ENCODE results near the gene NUP54.

NUP54 gene

GRCh38 chr4:76144546-76144945 lies 3.7 kb downstream of the NUP54 start:
- no peak for DNase-seq (ENCODE audit: low read depth in 2 of 2)

GRCh38 chr4:76141241-76141640 lies 7.0 kb downstream of the NUP54 start:
- no peak for DNase-seq (ENCODE audit: low read depth in 2 of 2)

GRCh38 chr4:76127754-76128153 lies 20.4 kb downstream of the NUP54 start:
- DNase-seq (ENCODE audit: low read depth in 2 of 2): no peak

- DNase-seq (ENCODE audit: low read depth in 2 of 2): no peak
Measured at GRCh38 chr4:76125816-76126215, 22.4 kb downstream of the NUP54 start.

GRCh38 chr4:76120199-76120598 lies 28.0 kb downstream of the NUP54 start:
- DNase-seq (ENCODE audit: low read depth in 2 of 2): no peak

- no peak for DNase-seq (ENCODE audit: low read depth in 2 of 2)
Measured at GRCh38 chr4:76117536-76117935, 30.7 kb downstream of the NUP54 start.

GRCh38 chr4:76116821-76117220 lies 31.4 kb downstream of the NUP54 start:
- DNase-seq (ENCODE audit: low read depth in 2 of 2): no peak

- DNase-seq (ENCODE audit: low read depth in 2 of 2): no peak
Measured at GRCh38 chr4:76108467-76109181, 39.6 kb downstream of the NUP54 start.

DNA sequence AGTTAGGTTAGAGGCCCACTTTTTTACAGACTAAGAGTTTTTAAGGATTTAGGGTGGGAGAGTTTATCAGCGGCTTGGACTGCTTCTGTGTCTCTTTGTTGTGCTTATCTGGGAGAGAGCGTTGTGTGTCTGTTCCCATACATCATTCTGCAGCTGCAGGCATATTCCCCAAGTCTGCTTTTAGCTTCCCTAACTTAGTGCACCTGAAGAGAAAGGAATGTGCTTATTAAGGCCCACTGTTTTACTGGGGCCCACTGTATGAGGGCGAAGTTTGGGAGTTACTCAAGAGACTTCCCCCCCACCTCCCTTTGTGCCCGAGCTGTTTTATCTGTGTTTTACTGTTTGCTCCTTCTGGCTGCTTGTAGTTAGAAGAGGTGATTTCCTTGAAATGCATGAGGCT lies 41.8 kb downstream of the NUP54 start:
- no peak for DNase-seq (ENCODE audit: low read depth in 2 of 2)

DNA sequence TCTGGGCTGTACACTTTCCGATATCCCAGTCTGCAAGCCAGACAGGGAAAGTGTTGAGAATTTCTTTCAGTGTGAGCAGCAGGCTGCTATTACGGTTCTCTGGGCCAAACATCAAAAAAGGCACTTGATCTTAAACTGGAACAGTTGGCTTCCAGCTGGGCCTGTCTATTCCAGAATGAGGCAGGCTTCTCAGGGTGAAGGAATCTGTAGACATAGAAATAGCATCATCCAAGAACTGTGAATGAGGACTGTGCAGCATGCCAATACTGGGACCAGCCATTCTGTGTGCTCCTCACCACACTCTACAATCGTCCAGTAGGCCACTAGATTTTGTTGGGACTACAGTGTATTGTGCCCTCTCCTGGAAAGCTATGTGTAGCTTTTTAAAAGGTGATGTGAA lies 42.5 kb downstream of the NUP54 start:
- DNase-seq (ENCODE audit: low read depth in 2 of 2): no peak

- DNase-seq (ENCODE audit: low read depth in 2 of 2): no peak
Measured at GRCh38 chr4:76096076-76096475, 52.1 kb downstream of the NUP54 start.

DNA sequence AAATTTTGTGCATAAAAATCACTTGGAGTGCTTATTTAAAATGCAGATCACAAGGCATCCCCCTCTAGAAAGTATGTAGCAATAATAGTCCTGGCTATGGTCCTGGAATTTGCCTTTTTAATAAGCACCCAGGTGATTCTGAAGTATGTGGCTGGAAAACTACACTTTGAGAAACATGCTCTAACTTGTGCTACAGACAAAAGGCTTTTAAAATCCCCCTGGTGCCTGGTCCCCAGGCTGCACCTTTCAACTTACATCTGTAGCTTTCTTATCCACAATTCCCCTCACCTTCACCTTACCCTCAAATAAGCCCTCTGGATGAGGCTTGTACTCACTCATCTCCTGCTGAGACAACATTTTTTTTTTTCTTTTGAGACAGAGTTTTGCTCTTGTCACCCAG lies 52.6 kb downstream of the NUP54 start:
- no peak for DNase-seq (ENCODE audit: low read depth in 2 of 2)

DNA sequence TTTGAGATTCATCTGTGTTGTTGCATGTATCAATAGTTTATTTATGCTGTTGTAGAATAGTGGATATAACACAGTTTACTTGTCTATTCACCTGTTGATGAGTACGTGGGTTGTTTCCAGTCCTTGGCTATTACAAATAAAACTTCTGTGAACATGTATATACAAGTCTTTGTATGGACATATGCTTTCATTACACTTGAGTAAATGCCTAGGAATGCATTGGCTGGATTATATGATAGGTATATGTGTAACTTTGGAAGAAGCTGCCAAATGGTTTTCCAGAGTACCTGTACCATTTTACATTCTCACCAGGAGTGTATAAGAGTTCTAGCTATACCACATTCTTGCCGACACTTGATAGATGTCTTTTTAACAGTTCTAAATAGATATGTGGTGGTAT lies 57.1 kb downstream of the NUP54 start:
- no peak for DNase-seq (ENCODE audit: low read depth in 2 of 2)

DNA sequence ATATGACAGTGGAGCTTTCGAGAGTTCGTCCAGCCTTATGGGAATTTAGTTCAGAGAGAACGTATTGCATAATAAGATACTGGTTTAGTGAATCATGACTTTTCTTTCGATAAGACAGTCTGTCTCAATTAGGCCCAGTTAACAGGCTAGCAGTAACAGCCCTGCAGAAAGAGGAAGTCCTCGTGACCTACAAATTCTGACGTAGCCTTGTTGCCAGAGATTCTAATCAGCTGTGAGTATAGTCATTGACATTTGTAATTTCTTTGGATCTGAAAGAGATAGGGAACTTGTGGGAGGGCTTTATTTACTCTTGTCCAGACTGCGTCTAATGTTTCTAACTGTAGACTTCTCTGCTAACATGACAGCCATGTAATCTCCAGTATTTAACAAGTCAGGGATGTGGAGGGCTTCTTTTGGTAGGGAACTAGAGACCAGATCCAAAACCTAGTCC lies 57.9 kb downstream of the NUP54 start:
- no peak for DNase-seq (ENCODE audit: low read depth in 2 of 2)

- no peak for DNase-seq (ENCODE audit: low read depth in 2 of 2)
Measured at GRCh38 chr4:76088719-76089118, 59.5 kb downstream of the NUP54 start.

DNA sequence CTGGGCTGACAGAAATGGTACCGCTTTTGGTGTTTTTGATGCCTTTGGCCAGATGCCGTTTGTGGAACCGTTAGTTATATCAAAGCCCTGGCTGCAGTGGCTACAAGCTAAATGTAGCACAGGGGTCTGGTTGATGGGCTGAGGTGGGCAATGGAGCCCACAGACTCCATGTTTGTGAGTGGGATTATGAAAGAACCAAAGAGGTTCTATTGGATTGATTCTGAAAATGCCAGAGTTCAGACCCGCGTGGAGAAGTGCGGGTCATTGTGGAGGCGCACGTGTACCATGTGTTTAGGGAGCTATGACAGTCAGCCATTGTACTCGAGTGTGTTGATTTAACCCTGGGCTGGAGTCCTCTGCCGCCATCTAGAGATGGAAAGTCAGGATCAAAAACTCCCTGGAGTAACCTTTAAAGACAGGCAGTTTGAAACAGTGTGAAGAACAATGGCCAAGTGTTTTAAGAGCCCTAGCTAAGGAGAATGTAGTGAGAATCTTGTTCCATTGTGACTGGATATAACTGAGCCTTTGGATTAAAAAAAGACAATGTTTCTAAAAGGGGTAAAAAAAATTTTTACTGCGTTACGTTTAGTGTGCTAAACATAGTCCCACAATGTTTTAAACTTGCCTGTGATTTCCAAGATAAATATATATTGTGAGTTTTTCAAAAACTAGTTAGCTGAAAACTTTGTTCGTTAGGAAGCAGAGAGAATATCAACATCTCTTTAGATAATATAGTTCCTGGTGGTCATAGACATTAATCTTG lies 61.0 kb downstream of the NUP54 start:
- DNase-seq (ENCODE audit: low read depth in 2 of 2): no peak

DNA sequence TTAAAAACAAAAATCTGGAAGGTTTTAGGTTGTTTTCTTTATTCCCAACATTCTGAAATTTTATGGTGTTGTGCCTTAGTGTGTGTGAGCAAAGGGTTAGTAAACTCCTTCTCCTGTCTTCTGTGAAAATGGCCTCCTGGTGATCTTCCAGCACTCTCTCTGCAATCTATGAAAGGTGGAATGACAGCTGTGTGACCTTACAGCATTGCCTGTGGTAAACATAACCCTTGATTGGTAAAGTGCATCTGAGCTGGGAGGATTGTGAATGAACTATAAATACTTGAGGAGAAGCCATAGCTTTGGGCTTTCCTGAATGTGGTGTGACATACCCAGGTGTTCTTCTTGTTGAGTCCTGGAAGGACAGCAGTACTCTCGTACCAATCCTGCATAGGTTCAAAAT lies 63.7 kb downstream of the NUP54 start:
- DNase-seq (ENCODE audit: low read depth in 2 of 2): no peak

DNA sequence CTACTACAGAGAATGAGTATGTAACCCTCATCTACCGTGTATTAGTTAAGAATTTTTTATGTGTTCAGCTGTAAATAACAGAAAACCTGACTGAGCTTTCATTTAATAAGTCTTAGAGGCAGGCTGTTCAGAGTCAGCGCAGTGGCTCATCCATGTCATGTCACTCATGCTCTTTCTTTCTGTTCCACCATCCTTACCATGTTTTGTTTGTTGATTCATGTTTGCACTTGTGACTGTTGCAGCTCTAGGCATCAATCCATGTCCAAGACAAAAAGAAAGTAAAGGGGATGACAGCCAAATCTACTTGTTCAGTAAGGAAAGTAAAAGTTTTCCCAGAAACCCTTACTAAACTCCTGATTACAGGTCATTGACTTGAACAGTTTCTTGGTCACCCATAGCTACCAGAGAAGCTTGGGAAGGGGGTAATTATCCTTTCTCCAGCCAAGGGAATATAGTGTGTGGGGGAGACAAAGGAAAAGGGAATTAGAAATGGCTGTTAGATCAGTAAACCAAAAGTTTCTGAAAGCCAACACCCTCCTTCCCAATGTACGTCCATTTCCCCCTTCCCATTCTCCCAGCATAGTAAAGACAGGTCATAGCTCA lies 64.7 kb downstream of the NUP54 start:
- DNase-seq (ENCODE audit: low read depth in 2 of 2): no peak

GRCh38 chr4:76078033-76078613 lies 70.1 kb downstream of the NUP54 start:
- DNase-seq (ENCODE audit: low read depth in 2 of 2): no peak

- DNase-seq (ENCODE audit: low read depth in 2 of 2): no peak
Measured at GRCh38 chr4:76074993-76075600, 73.1 kb downstream of the NUP54 start.

- DNase-seq (ENCODE audit: low read depth in 2 of 2): no peak
Measured at GRCh38 chr4:76074468-76074867, 73.7 kb downstream of the NUP54 start, which contains the start of gene ART3. Gene ART3, plus strand, starts transcription at chr4:76074709. Its CDS starts 1,181 bp downstream, at chr4:76075890.

GRCh38 chr4:76072760-76073159 lies 75.4 kb downstream of the NUP54 start:
- DNase-seq (ENCODE audit: low read depth in 2 of 2): no peak
